Embryonic facial prominence (tissue), 1 donor: ENCODE results near the gene TM9SF4.
"Not testable (repeated sequence)": the region's sequence is repeated elsewhere in the genome, so short reads cannot be mapped to it uniquely, and the experiment has no call there.

Experiments used
- DNase-seq: peaks from one replicate; pipeline ENCODE4 v3.0.0-alpha.2; 2016; ENCODE audit errors: extremely low spot score

The TM9SF4 gene

GRCh38 chr20:32091888-32092346 is 17.6 kb upstream of the TM9SF4 start:
- DNase-seq = no peak

- no peak for DNase-seq
These were observed 10.7 kb upstream of the TM9SF4 start for GRCh38 chr20:32098786-32099185.

- no peak for DNase-seq
These were observed 611 bp upstream of the TM9SF4 start for GRCh38 chr20:32108814-32109391.

- no peak for DNase-seq
These were observed 725 bp downstream of the TM9SF4 start for GRCh38 chr20:32110173-32110704.

GRCh38 chr20:32110727-32111126 is 1.2 kb downstream of the TM9SF4 start:
- no peak for DNase-seq

GRCh38 chr20:32111156-32111686 is 1.7 kb downstream of the TM9SF4 start:
- no peak for DNase-seq

- no peak for DNase-seq
These were observed 2.2 kb downstream of the TM9SF4 start for GRCh38 chr20:32111753-32112152.

GRCh38 chr20:32112841-32113240 is 3.3 kb downstream of the TM9SF4 start:
- DNase-seq = no peak

- DNase-seq = no peak
These were observed 4.2 kb downstream of the TM9SF4 start for GRCh38 chr20:32113591-32114260.

GRCh38 chr20:32114305-32114960 is 4.9 kb downstream of the TM9SF4 start:
- no peak for DNase-seq

GRCh38 chr20:32115211-32115767 is 5.8 kb downstream of the TM9SF4 start:
- no peak for DNase-seq

GRCh38 chr20:32116079-32116521 is 6.6 kb downstream of the TM9SF4 start:
- DNase-seq = no peak

- DNase-seq = not testable (repeated sequence)
These were observed 7.3 kb downstream of the TM9SF4 start for GRCh38 chr20:32116796-32117195.

- DNase-seq = not testable (repeated sequence)
These were observed 8.9 kb downstream of the TM9SF4 start for GRCh38 chr20:32118427-32118826.

GRCh38 chr20:32119734-32120133 is 10.2 kb downstream of the TM9SF4 start:
- DNase-seq = no peak

GRCh38 chr20:32121908-32122307 is 12.4 kb downstream of the TM9SF4 start:
- DNase-seq = not testable (repeated sequence)

- DNase-seq = no peak
These were observed 13.6 kb downstream of the TM9SF4 start for GRCh38 chr20:32123088-32123487.

- no peak for DNase-seq
These were observed 15.5 kb downstream of the TM9SF4 start for GRCh38 chr20:32124916-32125454.

- DNase-seq = no peak
These were observed 16.0 kb downstream of the TM9SF4 start for GRCh38 chr20:32125506-32125905.

GRCh38 chr20:32126919-32127318 is 17.4 kb downstream of the TM9SF4 start:
- no peak for DNase-seq

GRCh38 chr20:32127347-32127746 is 17.8 kb downstream of the TM9SF4 start:
- no peak for DNase-seq

- DNase-seq = no peak
These were observed 18.7 kb downstream of the TM9SF4 start for GRCh38 chr20:32128167-32128566.
